GM12873 (cell line): ENCODE results near the gene NDRG2.
A peak's percentile ranks its signal among the peaks of the same experiment; 100 is the strongest.

Experiments used
- TF ChIP-seq, protein P1 (sequence below): IDR thresholded peaks from 2 replicates; pipeline ENCODE4 v1.5.1; 2012; ENCODE audit warnings: low read depth, mild to moderate bottlenecking, moderate library complexity, low read length, control low read depth; ENCODE audit not compliant: insufficient read depth; ENCODE audit errors: missing control alignments

The NDRG2 gene

GRCh38 chr14:21059842-21060613 is 35.2 kb upstream of the NDRG2 start:
- TF ChIP-seq, protein P1, sequence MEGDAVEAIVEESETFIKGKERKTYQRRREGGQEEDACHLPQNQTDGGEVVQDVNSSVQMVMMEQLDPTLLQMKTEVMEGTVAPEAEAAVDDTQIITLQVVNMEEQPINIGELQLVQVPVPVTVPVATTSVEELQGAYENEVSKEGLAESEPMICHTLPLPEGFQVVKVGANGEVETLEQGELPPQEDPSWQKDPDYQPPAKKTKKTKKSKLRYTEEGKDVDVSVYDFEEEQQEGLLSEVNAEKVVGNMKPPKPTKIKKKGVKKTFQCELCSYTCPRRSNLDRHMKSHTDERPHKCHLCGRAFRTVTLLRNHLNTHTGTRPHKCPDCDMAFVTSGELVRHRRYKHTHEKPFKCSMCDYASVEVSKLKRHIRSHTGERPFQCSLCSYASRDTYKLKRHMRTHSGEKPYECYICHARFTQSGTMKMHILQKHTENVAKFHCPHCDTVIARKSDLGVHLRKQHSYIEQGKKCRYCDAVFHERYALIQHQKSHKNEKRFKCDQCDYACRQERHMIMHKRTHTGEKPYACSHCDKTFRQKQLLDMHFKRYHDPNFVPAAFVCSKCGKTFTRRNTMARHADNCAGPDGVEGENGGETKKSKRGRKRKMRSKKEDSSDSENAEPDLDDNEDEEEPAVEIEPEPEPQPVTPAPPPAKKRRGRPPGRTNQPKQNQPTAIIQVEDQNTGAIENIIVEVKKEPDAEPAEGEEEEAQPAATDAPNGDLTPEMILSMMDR = no peak

GRCh38 chr14:21058903-21059302 is 34.0 kb upstream of the NDRG2 start:
- TF ChIP-seq, protein P1 = no peak

GRCh38 chr14:21057803-21058675 is 33.2 kb upstream of the NDRG2 start, which contains the start of gene RNASE8:
RNASE8 (plus strand) TSS chr14:21057822; CDS start chr14:21057893, 71 bp downstream.
- TF ChIP-seq, protein P1 = peak; percentile 18

DNA sequence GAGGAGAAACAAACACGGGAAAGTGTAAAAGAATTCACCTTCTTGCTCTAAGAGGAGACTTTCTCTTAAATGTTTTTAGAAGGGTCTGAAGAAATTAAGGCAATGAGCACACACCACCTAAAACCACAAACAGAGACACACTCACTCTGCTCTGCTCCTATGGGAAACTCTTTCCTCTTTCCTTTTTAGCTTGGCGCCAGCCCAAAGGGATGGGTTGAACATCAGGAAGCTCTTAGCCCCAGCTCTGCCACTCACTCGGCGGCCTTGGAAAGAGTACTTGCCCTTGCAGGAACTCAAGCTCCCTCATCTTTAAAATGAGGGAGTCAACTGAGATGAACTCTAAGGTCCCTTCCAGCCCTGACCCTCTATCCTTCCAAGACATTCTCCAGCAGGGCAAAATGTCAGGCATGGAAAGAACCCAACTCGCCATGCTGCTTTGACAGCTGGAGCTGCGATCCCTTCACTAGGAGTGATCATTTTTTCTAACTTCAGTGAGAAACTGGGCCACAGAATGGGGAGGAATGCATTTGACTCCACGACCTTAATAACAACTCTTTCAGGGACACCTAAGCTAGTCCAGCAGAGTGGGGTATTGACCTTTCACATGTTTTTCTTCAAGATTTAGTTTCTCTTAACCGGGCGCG is 31.8 kb upstream of the NDRG2 start:
- TF ChIP-seq, protein P1 = no peak

- TF ChIP-seq, protein P1 = no peak
Measured at GRCh38 chr14:21055432-21056117, 30.7 kb upstream of the NDRG2 start.

DNA sequence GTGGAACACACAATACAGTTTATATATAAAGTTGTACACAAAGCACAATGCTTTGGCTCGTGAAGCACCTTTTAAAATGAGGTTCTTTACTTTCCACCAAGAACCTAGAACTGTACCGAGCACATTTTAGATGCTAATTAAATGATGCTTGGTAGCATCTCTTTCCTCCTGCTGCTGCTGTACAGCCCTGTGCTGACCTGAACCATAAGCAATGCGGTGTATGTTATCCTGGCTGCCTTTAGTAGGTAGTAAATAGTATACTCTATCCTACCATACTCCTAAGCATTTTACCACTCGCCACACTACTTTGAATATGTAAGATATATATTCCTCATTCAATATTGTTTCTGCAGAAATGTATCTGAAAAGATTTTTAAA is 29.9 kb upstream of the NDRG2 start:
- TF ChIP-seq, protein P1 = no peak
